Esophagus muscularis mucosa (tissue), 4 donors: Measurements from ENCODE around the gene H6PD.

Experiments
- EP300 ChIP-seq: sonication (generic); formaldehyde crosslinking; IDR thresholded peaks from one replicate; pipeline ENCODE4 v1.6.1; 2017; ENCODE audit warnings: antibody characterized with exemption
- POLR2A ChIP-seq: fragments of 450-650 bp; IDR thresholded peaks from one replicate; pipeline ENCODE4 v1.6.1; 2017; ENCODE audit warnings: antibody characterized with exemption, moderate library complexity, mild to moderate bottlenecking, low read depth
- TF ChIP-seq, protein P1 (sequence below), 3 experiments: fragments of 200-600 bp in 2 of 3; fragments of 450-650 bp in 1 of 3; sonication (generic) in 2 of 3; IDR thresholded peaks; one replicate each; pipeline ENCODE4 v1.5.1; 2017 to 2019; ENCODE audit warnings: antibody characterized with exemption in 3 of 3, mild to moderate bottlenecking in 2 of 3, moderate library complexity in 1 of 3

DNA sequence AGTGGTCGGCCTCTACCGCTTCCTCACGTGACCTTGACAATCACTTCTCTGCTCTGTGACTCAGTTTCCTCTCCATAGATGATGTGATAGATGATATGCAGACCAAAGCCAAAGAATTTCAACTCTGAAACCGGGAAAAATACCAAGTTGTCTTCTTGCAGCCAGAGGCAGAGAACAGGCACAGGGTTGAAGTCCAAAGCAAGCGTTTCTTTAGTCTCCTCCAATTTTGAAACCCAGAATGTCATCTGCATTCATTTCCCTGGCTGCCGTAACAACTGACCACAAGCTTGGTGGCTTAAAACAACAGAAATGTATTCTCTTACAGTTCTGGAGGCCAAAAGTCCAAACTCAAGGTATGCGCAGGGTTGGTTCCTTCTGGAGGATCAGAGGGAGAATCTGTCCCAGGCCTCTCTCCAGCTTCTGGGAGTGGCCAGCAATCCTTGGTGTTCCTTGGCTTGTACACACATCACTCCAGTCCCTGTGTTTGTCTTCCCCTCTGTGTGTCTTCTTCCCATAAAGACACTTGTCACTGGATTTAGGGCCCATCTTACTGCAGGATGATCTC lies 30.3 kb upstream of the H6PD start:
- TF ChIP-seq, protein P1, sequence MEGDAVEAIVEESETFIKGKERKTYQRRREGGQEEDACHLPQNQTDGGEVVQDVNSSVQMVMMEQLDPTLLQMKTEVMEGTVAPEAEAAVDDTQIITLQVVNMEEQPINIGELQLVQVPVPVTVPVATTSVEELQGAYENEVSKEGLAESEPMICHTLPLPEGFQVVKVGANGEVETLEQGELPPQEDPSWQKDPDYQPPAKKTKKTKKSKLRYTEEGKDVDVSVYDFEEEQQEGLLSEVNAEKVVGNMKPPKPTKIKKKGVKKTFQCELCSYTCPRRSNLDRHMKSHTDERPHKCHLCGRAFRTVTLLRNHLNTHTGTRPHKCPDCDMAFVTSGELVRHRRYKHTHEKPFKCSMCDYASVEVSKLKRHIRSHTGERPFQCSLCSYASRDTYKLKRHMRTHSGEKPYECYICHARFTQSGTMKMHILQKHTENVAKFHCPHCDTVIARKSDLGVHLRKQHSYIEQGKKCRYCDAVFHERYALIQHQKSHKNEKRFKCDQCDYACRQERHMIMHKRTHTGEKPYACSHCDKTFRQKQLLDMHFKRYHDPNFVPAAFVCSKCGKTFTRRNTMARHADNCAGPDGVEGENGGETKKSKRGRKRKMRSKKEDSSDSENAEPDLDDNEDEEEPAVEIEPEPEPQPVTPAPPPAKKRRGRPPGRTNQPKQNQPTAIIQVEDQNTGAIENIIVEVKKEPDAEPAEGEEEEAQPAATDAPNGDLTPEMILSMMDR (IDR thresholded peaks at IDR 0.05): no peak
- TF ChIP-seq POLR2A (no peak), EP300 (no peak)
